Ramos (cell line): ENCODE data around the gene KRT28.
"Not testable (repeated sequence)": the region's sequence is repeated elsewhere in the genome, so short reads cannot be mapped to it uniquely, and the experiment has no call there.

Experiments used
- in situ Hi-C: fragments of 300-500 bp; cut with MboI; formaldehyde crosslinking; loops from one replicate; pipeline ENCODE4 v1.14.3; 2022; ENCODE audit warnings: low sequenced_read_pairs; ENCODE audit not compliant: unreplicated experiment

KRT28 gene

DNA sequence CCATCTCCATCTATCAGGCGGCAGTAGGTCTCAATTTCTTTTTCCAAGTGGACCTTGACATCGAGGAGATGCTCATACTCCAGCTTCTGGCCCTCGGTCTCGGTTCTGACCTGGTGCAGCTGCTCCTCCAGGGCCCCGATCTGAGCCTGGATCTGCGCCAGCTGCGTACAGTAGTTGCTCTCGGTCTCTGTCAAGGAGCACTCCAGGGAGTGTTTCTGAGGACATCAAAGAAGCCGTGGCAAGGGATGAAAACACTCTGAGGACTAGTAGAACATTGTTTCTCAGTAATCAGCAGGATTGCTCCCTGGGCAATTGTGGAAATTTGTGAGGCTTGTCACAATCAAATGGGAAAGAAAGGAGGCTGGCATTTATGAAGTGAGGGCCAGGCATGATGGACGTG is 5.9 kb downstream of the KRT28 start:
- in situ Hi-C loops, result loop anchor here (10.0 kb wide), 1 partner anchor 179 kb away; no protein-coding TSS in a partner anchor

DNA sequence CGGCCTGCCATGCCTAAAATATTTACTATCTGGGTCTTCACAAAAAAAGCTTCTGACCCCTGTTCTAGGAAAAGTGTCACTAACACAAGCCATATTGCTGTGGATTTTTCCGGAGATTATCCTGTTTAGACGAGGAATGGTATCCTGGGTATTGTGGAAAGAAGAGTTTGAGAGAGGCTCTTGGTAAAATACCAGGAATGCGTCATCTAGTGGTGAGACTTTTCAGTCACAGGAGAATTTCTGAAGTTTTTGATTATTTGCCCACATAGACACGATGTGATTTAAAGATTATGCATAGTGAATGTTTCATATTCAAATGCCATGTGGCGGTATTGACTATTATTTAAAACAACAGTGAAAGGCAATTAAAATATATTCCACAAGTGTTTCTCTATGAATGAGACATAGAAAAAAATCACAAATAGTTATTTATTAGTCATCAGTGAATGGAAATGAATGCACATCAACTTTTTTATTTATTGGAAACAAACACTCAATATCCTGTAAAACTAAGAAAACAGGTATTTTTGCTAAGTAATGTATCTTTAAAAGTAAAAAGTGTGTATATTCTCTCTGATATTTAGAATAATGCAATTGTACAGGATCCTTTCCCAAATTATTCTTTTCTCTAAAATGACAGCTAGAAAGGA is 7.8 kb downstream of the KRT28 start:
- in situ Hi-C loops, result loop anchor here (10.0 kb wide), 1 partner anchor 177 kb away; no protein-coding TSS in a partner anchor

DNA sequence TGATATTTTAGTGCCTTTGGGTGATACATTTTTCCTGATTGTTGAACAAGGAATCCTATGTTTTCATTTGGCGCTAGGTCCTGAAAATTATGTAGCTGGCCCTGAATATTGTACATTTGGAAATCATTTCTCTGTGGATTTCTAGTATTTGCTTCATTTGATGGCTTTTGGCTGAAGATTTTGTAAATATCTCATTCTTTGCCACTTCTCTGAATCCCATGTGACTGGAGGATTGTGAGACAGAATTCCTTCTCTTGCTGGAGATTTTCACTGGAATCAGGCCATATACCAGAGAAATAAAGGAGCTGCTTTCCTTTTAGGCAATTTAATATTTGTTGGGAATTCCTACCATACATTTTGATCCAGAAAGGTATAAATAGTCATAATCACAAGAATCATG is 8.6 kb downstream of the KRT28 start:
- in situ Hi-C loops, result loop anchor here (10.0 kb wide), 1 partner anchor 176 kb away; no protein-coding TSS in a partner anchor

DNA sequence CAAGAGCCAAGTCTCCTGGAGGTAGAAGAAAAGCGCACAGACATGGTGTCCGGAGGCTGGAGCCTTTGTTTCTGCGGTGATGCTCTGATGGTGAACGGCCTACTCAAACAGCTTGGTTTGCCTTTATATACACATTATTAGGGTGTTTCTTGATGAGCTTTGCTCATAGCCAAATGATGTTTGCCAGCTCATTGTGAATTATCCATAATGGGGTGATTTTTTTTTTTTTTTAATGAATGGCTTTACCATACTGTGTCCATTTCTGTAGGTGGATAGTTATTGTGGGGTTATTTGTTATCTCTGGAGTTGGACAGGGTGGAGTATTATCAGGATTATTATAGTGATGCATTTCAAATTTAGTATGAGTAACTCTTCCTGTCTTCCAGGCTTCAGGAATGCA is 17.3 kb downstream of the KRT28 start, which contains the start of gene KRT27:
KRT27 (minus strand) TSS at position 101 of the 400 bp plus-strand sequence; CDS start at position 44, 57 bp downstream.
- in situ Hi-C loops, result no loop called here

DNA sequence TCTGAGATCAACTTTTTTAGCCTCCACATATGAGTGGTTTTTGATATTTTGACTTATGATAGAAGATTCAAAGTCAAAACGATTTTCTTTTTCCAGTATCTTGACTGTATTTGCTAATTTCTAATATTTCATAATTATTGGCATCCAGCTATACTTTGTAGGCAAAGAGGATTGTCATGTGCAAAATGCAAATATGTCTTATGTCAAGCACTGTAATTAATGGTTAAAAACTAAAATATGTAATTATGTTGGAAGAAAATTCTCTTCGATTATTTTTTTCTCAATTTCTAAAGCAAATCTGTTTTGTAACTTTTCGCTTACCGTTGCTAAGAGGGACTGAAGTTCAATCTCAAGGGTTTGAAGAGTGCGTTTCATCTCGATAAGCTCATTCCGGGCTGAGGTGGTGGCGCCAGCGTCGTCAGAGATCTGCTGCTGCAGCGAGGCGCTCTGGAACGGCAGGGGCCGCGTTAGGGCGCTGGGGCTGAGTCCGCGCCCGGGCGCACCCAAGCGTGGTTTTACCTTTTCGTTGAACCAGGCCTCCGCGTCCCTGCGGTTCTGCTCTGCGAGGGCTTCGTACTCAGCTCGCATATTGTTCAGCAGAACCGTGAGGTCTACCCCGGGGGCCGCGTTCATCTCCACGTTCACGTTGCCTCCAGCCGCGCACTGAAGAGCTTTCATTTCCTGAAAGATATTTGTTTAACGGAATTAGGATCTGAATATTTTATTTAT is 20.4 kb downstream of the KRT28 start:
- in situ Hi-C loops, result no loop called here

DNA sequence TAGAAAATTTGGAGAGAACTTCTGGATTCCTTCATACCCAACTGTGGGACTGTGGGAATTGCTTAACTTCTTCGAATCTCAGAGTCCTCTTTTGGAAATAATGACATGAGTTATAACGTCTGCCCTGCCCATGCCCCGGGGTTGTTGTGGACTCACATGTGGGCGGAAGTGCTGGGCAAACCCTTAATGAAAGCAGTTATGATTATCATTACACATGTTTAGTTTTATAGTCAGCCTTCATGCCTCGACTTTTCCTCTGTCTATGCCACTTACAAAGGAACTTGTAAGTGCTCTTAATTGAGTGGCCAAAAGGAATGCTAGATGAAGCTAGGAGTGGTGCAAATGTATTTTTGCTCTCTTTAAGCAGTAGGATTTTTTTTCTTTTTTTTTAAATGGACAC is 21.3 kb downstream of the KRT28 start:
- in situ Hi-C loops, result no loop called here

DNA sequence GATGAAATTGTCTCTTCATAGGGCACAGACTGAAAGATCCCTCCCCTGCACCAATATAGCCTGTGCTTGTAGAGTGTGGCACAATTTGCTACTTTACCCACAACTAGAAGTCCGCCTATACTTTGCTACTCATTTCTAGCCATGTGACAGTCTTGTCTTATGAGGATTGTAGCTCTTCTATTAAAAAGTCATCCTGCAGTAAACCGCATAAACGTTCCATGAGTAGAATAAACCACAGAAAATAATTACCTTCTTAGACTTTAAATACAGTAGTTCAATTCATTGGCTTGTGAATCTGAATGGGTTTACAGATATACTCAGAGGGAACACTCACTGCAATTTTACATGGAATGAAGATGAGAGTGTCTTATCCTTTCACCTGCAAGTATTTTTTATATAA is 21.8 kb downstream of the KRT28 start:
- in situ Hi-C loops, result no loop called here

DNA sequence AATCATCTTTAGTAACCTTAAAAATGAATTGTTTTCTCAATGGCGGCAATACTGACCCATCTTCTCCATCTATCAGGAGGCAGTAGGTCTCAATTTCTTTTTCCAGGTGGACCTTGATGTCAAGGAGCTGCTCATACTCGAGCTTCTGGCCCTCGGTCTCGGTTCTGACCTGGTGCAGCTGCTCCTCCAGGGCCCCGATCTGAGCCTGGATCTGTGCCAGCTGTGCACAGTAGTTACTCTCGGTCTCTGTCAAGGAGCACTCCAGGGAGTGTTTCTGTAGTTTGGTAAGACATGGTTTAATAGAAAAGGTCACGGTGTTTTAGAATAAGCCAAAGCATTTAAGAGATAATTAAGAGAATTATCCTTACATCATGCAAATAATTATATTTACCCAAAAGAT is 22.3 kb downstream of the KRT28 start:
- in situ Hi-C loops, result no loop called here

DNA sequence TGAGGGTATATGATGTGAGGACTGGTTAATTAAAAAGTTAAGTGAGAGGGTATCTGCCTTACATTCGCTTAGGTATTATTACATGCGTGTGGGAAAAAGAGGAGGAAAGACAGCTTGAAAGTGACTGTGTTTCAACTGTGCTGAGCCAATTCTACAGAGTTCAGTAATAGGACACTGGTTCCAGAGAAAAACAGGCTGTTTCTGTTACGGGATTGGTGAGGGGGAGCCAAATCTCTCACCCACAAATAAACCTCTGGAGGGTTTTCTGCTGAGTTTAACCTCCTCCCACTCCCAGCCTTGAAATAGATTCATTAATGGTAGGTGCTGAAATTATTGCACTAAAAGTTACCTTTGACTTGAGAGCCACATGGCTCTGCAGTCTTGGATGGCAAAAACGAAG is 23.8 kb downstream of the KRT28 start:
- in situ Hi-C loops, result no loop called here

DNA sequence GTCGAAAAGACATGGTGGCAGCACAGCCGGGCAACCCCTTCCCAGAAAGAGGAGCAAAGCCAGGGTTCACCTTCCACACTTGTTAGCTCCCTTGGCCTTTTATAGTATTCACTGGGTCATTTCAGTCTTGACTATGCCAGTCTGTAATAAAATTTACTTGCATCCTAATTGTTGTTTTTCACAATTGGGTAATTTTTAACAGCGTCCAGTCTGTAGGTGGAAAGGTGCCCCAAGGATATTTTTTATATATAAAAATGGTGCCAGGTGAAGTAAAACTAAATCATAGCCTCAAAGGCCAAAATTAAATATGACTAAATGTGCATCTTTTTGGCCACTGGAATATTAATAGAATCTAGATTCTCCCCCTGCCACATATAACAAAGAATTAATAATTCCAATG is 27.7 kb downstream of the KRT28 start, which contains the start of gene KRT26:
KRT26 (minus strand) TSS at position 101 of the 400 bp plus-strand sequence; CDS start at position 13, 88 bp downstream.
- in situ Hi-C loops, result no loop called here

DNA sequence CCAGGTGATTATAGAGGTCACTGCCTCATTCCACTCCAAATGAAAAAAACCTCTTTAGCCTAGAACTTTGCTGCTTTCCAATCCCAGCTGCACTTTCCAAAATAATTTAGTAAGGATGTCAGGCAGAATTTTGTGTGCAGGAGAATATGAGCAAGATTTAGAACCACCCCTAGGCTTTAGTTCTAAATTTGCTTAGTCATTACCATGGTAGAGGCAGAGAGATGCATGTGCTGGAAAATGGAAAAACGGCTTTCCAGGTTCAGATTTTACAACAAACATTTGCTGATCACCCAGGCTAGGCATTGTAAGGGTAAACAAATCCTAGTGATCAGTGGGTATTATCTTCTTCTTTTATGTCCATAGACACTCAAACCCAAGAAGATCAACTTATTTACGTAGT is 34.1 kb downstream of the KRT28 start:
- in situ Hi-C loops, result no loop called here

DNA sequence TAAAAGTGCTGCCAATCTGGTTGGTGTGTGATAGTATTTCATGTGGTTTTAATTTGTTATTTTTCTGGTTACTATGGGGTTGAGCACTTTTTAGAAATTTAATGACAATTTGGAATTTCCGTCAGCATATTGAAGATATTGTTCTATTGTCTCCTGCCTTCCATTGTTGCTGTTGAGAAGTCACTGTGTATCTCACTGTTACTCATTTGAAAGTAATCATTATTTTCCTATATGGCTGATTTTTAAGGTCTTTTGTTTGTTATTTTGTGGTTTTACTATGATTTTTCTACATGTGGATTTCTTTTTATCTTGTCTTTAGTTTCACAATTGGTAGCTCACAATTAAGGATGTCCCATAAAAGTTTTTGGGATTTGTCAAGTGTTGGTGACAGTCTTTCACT is 36.0 kb downstream of the KRT28 start:
- in situ Hi-C loops, result no loop called here

DNA sequence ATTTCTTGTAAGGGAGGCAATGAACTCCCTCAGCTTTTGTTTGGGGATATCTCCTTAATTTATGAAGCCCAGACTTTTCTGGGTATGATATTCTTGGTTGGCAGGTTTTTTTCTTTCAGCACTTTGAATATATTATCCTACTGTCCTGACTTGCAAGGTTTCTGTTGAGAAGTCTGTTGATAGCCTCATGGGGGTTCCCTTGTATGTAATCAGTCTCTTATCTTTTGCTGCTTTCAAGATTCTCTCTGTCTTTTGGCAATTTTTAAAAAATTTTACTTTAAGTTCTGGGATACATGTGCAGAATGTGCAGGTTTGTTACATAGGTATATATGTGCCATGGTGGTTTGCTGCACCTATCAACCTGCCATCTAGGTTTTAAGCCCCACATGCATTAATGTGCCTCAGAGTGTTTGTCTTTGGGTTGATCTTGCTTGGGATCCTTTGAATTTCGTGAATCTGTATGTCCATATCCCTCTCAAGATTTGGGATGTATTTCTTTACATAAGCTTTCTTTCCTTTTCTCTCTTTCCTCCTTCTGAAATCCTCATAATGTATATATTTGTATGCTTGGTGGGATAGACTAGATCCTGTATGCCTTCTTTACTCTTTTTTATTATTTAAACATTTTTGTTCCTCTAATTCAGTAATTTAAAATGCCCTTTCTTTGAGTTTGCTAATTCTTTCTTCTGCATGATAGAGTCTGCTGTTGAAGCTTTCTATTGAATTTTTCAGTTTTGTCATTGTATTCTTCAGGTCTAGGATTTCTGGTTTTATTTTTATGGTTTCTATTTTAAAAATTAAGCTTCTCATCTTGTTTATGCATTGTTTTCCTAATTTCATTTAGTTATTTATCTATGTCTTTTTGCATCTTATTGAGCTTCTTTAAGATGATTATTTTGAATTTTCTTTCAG is 39.4 kb downstream of the KRT28 start:
- in situ Hi-C loops, result no loop called here

DNA sequence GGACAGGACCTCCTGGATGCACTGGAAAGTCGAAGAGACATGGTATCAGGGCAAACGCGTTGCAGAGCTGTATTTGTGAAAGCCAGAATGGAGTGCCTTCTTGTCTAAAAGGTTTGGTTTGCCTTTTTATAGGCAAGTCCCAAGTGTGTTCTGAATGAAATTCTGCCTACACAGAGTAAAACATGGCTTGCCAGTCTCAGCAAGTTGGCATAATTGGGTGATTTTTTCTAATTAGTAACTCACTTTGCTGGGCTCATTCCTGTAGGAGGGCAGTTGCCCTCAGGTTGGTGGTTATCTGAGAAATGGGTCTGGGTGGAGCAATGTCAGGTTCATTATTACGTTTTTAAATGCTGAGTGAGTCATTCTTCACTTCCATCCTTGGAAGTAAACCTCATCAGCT is 44.5 kb downstream of the KRT28 start, which contains the start of gene KRT25:
KRT25 (minus strand) TSS at position 101 of the 400 bp plus-strand sequence; CDS start at position 41, 60 bp downstream.
- in situ Hi-C loops, result no loop called here

DNA sequence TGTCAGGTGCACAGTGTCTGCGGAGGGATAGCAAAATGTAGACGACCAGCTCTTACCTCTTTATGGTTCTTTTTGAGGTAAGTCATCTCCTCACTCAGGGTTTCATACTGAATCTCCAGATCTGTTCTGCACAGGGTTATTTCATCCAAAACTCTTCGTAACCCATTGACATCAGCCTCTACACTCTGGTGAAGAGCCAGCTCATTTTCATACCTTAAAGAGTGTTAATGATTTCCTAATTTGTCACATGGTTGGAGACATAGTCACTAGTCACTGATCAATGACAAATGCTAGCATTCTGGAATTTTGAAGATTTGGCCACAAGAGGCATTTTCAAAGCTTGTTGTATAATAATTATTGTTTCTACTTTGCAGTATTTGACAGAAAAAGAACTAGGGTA is 46.0 kb downstream of the KRT28 start:
- in situ Hi-C loops, result no loop called here

DNA sequence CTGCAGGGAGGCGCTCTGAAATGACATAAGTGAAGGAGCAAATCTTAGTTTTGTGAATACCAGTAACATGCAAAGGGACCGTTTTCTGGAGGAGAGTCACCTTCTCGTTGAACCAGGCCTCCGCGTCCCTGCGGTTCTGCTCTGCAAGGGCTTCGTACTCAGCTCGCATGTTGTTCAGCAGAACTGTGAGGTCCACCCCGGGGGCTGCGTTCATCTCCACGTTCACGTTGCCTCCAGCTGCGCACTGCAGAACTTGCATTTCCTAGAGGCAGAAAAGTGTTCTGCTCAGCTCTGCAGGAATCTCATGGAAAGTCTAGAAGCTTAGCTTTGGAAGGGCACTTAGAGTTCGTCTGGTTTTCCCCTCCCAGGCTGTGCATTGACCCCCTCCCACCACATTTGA is 48.7 kb downstream of the KRT28 start:
- in situ Hi-C loops, result no loop called here

DNA sequence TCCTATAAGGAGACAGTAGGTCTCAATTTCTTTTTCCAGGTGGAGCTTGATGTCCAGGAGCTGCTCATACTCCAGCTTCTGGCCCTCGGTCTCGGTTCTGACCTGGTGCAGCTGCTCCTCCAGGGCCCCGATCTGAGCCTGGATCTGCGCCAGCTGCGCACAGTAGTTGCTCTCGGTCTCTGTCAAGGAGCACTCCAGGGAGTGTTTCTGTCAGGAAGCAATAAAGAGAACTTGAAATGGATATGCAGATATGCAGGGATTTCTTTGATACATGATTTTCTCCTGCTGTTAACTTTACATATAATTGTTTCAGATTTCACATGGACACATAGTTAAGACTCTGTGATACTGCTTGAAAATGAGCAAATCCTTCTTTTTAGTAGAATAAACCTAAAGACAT is 49.4 kb downstream of the KRT28 start:
- in situ Hi-C loops, result no loop called here

DNA sequence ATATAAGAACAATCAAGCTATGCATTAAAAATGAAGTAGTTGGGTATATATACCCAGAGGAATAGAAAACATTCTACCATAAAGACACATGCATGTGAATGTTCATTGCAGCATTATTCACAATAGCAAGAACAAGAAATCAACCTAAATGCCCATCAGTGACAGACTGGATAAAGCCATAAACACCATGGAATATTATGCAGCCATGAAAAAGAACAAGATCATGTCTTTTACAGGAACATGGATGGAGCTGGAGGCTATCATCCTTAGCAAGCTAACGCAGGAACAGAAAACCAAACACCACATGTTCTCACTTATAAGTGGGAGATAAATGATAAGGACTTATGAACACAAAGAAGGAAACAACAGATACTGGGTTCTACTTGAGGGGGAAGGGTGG is 51.1 kb downstream of the KRT28 start:
- in situ Hi-C loops, result not testable (repeated sequence)
